Measurements from ENCODE around the gene ST3GAL4.

GRCh38 chr11:126334659-126335462 lies 20.6 kb upstream of the ST3GAL4 start:
- no peak for TF ChIP-seq CTCF (IDR thresholded peaks at IDR 0.05)
- no peak for TF ChIP-seq EZH2 (IDR thresholded peaks at IDR 0.05; ENCODE audit: borderline replicate concordance, insufficient read depth, low read depth, low read length, poor library complexity, severe bottlenecking)
